Measurements from ENCODE around the gene CMSS1.

DNA sequence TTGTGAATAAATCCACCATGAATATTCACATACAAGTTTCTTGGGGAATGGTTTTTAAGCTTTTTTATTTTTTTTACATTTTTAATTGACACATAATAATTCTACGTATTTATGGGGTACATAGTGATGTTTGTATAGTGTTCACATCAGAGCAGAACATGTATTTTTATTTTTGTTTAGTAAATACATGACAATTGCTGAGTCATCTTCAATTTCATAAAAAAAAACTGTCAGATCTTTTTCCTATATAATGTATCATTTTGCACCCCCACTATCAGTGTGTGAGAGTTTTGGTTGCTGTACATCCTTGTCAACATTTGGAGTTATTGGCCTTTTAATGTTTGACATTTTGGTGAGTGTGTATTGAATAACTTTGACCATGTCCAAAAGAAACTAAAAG lies 336.5 kb downstream of the CMSS1 start:
- TF ChIP-seq, protein P1, sequence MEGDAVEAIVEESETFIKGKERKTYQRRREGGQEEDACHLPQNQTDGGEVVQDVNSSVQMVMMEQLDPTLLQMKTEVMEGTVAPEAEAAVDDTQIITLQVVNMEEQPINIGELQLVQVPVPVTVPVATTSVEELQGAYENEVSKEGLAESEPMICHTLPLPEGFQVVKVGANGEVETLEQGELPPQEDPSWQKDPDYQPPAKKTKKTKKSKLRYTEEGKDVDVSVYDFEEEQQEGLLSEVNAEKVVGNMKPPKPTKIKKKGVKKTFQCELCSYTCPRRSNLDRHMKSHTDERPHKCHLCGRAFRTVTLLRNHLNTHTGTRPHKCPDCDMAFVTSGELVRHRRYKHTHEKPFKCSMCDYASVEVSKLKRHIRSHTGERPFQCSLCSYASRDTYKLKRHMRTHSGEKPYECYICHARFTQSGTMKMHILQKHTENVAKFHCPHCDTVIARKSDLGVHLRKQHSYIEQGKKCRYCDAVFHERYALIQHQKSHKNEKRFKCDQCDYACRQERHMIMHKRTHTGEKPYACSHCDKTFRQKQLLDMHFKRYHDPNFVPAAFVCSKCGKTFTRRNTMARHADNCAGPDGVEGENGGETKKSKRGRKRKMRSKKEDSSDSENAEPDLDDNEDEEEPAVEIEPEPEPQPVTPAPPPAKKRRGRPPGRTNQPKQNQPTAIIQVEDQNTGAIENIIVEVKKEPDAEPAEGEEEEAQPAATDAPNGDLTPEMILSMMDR (IDR thresholded peaks at IDR 0.05) = no peak
- TF ChIP-seq POLR2A (IDR thresholded peaks at IDR 0.05) = no peak

Measured in uterus (tissue), 2 donors.